GM23338 (cell line): ENCODE results near the gene TELO2.

Experiments used
- ETS1 ChIP-seq: IDR thresholded peaks from 2 replicates; pipeline ENCODE4 v1.6.1; 2016; ENCODE audit warnings: antibody characterized with exemption
- EZH2 ChIP-seq: fragments of 200-600 bp; sonication (generic); IDR thresholded peaks from one replicate; pipeline ENCODE4 v1.8.0; 2017; ENCODE audit warnings: antibody characterized with exemption, mild to moderate bottlenecking, low read depth; ENCODE audit not compliant: unreplicated experiment
- EZH2phosphoT487 ChIP-seq: fragments of 200-600 bp; sonication (generic); IDR thresholded peaks from one replicate; pipeline ENCODE4 v1.8.1; 2018; ENCODE audit warnings: antibody characterized with exemption; ENCODE audit not compliant: unreplicated experiment
- JUNB ChIP-seq: IDR thresholded peaks from one replicate; pipeline ENCODE4 v1.6.1; 2016; ENCODE audit warnings: antibody characterized with exemption; ENCODE audit not compliant: unreplicated experiment
- NANOG ChIP-seq: IDR thresholded peaks from 2 replicates; pipeline ENCODE4 v1.6.1; 2016; ENCODE audit warnings: antibody characterized with exemption, borderline replicate concordance
- POLR2AphosphoS5 ChIP-seq: IDR thresholded peaks from 2 replicates; pipeline ENCODE4 v1.6.1; 2016; ENCODE audit warnings: antibody characterized with exemption, low read depth
- TF ChIP-seq, protein P1 (sequence below), 2 experiments: fragments of 200-600 bp in 1 of 2; sonication (generic) in 1 of 2; conservative IDR thresholded peaks; 2 replicates each; pipeline versions ENCODE4 v1.5.1 to v1.6.1; 2016 to 2017; ENCODE audit warnings: antibody characterized with exemption in 2 of 2, low read depth in 2 of 2, mild to moderate bottlenecking in 2 of 2, moderate library complexity in 1 of 2

DNA sequence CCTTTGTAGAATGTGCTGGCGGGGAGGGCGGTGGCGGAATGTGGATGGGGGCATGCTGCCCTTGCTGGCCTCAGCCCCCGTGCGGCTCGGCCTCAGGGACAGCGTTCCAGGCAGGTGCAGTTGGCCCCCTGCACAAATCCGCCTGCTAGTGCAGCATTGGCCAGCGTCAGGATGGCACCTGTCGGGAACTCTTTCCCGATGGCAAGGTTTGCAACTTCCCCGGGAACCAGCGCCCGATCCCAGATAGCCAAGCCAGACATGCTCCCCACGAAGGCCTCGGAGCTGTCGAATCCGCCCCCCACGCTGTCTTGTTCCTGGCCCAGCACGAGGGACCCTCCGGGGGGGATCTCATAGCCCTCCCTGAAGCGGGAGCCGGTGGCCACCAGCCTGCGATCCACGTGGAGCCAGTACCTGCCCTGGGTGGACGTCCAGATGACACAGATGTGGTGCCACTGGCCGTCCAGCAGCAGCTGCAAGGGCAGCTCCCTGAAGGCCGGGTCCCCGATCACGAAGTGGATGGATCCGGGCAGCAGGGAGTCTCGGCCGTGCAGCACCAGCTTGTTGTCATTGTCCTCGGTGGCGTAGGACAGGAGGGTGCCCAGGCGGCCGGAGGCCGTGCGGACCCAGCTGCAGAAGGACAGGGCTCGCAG is 7.2 kb upstream of the TELO2 start:
- TF ChIP-seq, protein P1, sequence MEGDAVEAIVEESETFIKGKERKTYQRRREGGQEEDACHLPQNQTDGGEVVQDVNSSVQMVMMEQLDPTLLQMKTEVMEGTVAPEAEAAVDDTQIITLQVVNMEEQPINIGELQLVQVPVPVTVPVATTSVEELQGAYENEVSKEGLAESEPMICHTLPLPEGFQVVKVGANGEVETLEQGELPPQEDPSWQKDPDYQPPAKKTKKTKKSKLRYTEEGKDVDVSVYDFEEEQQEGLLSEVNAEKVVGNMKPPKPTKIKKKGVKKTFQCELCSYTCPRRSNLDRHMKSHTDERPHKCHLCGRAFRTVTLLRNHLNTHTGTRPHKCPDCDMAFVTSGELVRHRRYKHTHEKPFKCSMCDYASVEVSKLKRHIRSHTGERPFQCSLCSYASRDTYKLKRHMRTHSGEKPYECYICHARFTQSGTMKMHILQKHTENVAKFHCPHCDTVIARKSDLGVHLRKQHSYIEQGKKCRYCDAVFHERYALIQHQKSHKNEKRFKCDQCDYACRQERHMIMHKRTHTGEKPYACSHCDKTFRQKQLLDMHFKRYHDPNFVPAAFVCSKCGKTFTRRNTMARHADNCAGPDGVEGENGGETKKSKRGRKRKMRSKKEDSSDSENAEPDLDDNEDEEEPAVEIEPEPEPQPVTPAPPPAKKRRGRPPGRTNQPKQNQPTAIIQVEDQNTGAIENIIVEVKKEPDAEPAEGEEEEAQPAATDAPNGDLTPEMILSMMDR (conservative IDR thresholded peaks at IDR 0.05; ENCODE audit: low read depth in 2 of 2), result no peak
- TF ChIP-seq EZH2, result no peak
- TF ChIP-seq EZH2phosphoT487, result no peak
- TF ChIP-seq NANOG, result no peak
- no peak for TF ChIP-seq POLR2AphosphoS5
- no peak for TF ChIP-seq JUNB
- TF ChIP-seq ETS1, result no peak
